NCI-H146 treated with DMSO at 0.1 percent for 48 hours (cell line): ENCODE results near the gene TTBK1.

Experiments used
- DNase-seq: peaks from one replicate; lab custom pipeline; 2025; ENCODE audit not compliant: unreplicated experiment; lab: John Stamatoyannopoulos, UW

TTBK1 gene

GRCh38 chr6:43254138-43254817 is 11.0 kb downstream of the TTBK1 start:
- DNase-seq = no peak

- no peak for DNase-seq
Measured at GRCh38 chr6:43254846-43255245, 11.6 kb downstream of the TTBK1 start.

- no peak for DNase-seq
Measured at GRCh38 chr6:43255408-43256054, 12.2 kb downstream of the TTBK1 start.

- no peak for DNase-seq
Measured at GRCh38 chr6:43256670-43257366, 13.5 kb downstream of the TTBK1 start.

GRCh38 chr6:43257367-43258145 is 14.3 kb downstream of the TTBK1 start:
- no peak for DNase-seq

- no peak for DNase-seq
Measured at GRCh38 chr6:43258180-43258579, 14.9 kb downstream of the TTBK1 start.

- DNase-seq = no peak
Measured at GRCh38 chr6:43258807-43259686, 15.8 kb downstream of the TTBK1 start.

GRCh38 chr6:43260791-43261190 is 17.5 kb downstream of the TTBK1 start:
- no peak for DNase-seq

GRCh38 chr6:43261198-43261597 is 17.9 kb downstream of the TTBK1 start:
- no peak for DNase-seq

GRCh38 chr6:43262000-43262779 is 18.9 kb downstream of the TTBK1 start:
- DNase-seq = no peak

- DNase-seq = no peak
Measured at GRCh38 chr6:43262780-43263313, 19.6 kb downstream of the TTBK1 start.

GRCh38 chr6:43263314-43264178 is 20.3 kb downstream of the TTBK1 start:
- peak; percentile 20 for DNase-seq

GRCh38 chr6:43264599-43265145 is 21.4 kb downstream of the TTBK1 start:
- DNase-seq = no peak

GRCh38 chr6:43265564-43265963 is 22.3 kb downstream of the TTBK1 start:
- DNase-seq = no peak

- peak; percentile 53 for DNase-seq
Measured at GRCh38 chr6:43267619-43268354, 24.5 kb downstream of the TTBK1 start.

GRCh38 chr6:43268355-43268700 is 25.0 kb downstream of the TTBK1 start:
- DNase-seq = no peak

- no peak for DNase-seq
Measured at GRCh38 chr6:43268782-43269272, 25.5 kb downstream of the TTBK1 start.
